Measurements from ENCODE around the gene SYT8.
"Not testable (repeated sequence)": the region's sequence is repeated elsewhere in the genome, so short reads cannot be mapped to it uniquely, and the experiment has no call there.

The SYT8 gene, protein sequence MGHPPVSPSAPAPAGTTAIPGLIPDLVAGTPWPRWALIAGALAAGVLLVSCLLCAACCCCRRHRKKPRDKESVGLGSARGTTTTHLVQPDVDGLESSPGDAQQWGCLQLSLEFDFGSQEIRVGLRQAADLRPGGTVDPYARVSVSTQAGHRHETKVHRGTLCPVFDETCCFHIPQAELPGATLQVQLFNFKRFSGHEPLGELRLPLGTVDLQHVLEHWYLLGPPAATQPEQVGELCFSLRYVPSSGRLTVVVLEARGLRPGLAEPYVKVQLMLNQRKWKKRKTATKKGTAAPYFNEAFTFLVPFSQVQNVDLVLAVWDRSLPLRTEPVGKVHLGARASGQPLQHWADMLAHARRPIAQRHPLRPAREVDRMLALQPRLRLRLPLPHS

DNA sequence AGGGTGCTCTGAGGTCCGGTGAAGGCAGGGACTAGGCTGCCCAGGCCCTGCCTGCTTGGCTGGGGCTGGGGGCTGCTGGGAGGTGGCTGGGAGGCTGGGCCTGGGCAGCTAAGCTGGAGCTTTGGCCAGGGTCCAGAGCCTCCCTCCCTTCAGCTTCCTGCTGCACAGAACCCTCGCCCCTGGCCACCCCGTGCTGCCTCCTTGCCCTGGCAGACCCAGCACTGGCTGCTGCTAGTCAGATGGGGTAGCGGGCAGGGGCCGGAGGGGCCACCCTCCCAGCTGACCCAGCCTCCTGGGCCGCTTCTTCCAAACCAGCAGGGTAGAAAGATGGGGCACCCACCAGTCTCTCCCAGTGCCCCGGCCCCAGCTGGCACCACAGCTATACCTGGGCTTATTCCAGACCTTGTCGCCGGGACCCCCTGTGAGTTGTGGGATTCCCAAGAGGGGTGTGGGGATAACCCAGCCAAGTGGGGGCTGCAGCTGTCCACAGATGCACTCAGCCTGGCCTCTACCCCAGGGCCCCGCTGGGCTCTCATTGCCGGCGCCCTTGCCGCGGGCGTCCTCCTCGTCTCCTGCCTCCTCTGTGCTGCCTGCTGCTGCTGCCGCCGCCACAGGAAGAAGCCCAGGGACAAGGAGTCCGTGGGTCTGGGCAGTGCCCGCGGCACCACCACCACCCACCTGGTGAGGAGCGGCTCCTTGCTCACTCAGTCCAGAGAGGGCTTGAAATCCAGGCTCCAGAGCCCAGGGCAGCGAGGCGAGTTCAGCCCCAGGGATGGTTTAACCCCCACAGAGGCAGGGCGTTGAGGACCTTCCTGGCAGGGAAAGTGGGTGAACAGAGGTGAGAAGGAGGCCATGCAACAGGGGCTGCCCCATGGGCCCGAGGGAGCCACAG is at the start of gene SYT8:
TSS of gene SYT8 (plus strand) at position 212 of the 892 bp plus-strand sequence. CDS start at position 328, 116 bp downstream.
- DNase-seq (ENCODE audit: low read depth in 2 of 3, low spot score in 2 of 3): no peak

DNA sequence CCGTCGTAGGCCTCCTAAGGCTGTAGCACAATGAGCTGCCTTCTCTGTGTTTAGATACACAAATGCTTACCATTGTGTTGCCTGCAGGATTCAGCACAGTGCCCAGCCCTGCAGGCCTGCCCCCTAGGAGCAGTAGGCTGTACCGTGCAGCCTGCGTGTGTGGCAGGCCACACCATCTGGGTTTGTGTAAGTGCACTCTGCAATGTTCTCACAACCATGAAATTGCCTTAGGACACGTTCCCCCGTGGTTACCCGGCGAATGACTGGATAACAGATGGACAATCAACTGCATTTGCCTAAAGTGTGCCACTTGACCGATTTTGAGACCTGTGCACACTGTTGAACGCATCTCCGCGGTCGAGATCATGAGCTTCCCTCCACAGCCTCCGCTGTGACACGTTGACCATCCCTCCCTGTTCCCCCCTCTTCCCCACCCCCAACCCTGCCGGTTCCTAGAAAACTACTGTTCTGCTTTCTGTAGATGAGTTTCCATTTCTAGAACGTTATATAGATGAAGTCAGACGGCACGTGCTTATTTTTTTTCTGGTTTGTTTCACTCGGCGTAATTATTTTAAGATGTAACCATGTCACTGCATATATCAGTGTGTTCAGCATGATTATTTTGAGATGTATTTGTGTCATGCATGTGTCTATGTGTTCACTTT is 48.9 kb upstream of the SYT8 start:
- no peak for DNase-seq (ENCODE audit: low read depth in 2 of 3, low spot score in 2 of 3)

DNA sequence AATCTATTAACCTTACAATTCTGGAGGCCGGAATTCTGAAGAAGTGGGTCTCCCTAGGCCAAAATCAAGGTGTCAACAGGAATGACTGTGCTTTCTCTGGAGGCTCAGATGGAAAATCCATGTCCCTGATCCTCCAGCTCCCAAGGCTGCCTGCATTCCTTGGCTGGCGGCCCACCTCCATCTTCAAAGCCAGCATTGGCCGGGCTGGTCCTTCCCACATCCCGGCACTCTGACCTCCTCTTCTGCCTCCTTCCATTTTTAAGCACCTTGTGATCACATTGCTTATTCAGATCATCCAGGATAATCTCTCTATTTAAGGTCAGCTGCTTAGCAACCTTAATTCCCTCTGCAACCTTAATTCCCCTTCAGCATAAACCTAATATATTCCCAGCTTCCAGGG is 48.3 kb upstream of the SYT8 start:
- no peak for DNase-seq (ENCODE audit: low read depth in 2 of 3, low spot score in 2 of 3)

DNA sequence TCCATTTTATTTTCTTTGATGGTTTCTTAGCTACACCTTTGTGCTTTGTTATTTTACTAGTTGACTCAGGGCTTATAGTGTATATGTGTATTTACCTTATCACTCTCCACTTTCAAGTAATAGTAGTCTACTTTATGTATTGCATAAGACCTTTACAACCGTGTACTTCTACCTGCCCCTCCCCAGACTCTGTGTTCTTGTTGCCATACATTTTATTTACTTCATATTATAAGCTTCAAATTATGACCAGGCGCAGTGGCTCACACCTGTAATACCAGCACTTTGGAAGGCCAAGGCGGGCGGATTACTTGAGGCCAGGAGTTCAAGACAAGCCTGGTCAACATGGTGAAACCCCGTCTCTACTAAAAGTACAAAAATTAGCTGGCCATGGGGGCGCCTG is 42.9 kb upstream of the SYT8 start:
- DNase-seq (ENCODE audit: low read depth in 2 of 3, low spot score in 2 of 3): no peak

DNA sequence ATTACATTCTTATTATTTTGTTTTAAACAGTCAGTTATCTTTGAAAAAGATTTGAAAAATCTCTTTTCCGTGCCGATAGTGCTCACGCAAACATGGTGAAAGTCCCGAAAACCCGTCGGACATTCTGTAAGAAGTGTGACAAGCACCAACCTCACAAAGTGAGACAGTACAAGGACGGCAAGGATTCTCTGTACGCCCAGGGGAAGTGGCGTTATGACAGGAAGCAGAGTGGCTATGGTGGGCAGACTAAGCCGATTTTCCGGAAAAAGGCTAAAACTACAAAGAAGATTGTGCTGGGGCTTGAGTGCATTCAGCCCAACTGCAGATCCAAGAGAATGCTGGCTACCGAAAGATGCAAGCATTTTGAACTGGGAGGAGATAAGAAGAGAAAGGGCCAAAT is 42.3 kb upstream of the SYT8 start:
- no peak for DNase-seq (ENCODE audit: low read depth in 2 of 3, low spot score in 2 of 3)

DNA sequence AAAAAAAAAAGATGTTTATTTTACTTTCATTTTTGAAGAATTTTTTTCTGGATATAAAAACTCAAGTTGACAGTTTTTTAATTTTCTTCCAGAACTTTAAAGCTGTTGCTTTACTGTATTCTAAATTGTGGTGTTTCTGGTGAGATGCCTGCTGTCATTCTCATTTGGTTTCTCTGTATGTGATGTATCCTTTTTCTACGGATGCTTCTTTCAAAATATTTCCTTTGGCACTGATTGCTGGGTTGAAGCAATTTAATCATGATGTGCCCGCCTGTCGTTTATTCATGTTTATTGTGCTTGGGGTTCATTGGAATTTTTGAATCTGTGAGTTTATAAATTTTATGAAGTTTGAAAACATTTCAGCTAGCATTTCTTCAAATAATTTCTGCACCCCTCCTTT is 41.7 kb upstream of the SYT8 start:
- no peak for DNase-seq (ENCODE audit: low read depth in 2 of 3, low spot score in 2 of 3)

DNA sequence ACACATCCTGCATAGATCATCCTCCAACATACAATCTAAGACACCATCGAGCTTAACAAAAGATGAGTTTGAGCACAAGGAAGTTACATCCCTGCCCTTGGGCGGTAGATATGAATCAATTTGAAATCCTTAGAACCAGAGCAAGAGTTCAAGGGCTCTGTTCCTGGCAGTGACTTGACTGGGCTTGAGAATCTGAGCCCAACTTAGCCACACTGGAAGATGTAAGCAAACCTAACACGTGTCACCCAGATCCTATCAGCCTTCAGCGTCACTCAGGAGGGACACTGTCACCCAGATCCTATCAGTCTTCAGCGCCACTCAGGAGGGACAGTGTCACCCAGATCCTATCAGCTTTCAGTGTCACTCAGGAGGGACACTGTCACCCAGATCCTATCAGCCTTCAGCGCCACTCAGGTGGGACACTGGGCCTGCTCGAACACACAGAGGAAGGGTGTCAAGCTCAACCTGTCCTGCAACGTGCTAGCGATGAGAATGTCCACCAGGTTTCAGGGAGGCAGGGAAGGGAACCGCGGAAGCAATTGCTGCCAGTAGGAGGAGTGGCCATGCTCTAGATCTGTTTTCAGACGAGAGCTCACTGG is 38.3 kb upstream of the SYT8 start:
- DNase-seq (ENCODE audit: low read depth in 2 of 3, low spot score in 2 of 3): no peak

DNA sequence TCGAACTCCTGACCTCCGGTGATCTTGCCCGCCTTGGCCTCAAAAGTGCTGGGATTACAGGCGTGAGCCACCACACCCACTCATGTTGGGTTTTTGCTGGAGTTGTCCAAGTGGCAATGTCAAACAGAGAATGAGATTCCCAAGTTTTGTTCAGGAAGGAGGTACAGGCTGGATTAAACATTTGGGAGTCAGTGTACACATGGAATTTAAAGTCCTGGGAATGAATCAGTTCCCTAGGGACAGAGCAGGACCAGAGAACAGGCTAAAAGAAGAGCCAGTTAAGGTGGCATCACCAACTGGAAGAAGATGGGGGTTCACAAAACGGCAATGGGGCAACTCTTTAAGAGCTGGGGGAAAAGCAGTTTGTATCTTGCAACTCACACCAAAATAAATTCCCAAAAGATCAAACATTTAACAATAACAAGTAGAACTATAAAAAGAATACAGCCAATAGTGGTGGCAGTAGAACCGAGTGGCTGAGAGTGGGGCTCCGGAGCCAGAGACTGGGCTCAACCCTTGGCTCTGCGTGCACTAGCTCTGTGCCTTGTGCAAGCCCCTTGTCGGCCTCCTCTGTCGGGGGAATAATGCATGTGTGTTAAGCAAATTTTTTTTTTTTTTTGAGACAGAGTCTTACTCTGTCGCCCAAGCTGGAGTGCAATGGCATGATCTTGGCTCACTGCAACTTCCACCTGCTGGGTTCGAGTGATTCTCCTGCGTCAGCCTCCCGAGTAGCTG is 37.2 kb upstream of the SYT8 start:
- no peak for DNase-seq (ENCODE audit: low read depth in 2 of 3, low spot score in 2 of 3)

DNA sequence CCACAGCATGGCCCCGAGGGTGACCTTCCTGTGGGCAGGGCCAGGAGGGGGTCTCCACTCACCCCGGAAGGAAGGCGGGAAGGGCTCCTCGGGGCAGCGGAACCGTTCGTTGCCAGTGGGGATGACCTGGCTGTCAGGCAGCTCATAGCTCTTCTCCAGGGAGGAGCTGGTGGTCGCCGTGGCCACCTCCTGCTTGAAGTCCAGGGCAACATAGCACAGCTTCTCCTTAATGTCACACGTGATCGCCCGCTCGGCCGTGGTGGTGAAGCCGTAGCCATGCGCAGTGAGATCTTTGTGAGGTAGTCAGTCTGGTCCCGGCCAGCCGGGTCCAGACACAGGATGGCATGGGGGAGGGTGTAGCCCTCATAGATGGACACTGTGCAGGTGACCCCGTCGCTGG is 31.5 kb upstream of the SYT8 start:
- no peak for DNase-seq (ENCODE audit: low read depth in 2 of 3, low spot score in 2 of 3)

DNA sequence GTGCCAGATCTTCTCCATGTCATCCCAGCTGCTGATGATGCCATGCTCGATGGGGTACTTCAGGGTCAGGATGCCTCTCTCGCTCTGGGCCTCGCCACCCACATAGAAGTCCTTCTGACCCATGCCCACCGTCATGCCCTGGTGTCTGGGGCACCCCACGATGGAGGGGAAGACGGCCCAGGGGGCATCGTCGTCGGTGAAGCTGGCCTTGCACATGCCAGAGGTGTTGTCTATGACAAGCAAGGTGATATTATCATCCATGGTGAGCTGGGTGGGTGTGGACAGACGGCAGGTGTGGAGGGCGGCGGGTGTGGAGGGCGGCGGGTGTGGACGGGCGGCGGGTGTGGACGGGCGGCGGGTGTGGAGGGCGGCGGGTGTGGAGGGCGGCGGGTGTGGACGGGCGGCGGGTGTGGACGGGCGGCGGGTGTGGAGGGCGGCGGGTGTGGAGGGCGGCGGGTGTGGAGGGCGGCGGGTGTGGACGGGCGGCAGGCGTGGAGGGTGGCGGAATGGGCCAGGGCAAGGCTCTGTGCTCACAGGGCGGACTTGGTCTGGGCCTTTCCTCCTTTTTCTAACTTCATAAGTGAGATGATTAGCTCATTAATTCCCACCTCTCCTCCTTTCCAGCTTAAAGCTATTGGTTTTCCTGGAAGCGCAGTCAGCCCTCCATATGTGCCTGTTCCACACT is 30.8 kb upstream of the SYT8 start:
- not testable (repeated sequence) for DNase-seq (ENCODE audit: low read depth in 2 of 3, low spot score in 2 of 3)

DNA sequence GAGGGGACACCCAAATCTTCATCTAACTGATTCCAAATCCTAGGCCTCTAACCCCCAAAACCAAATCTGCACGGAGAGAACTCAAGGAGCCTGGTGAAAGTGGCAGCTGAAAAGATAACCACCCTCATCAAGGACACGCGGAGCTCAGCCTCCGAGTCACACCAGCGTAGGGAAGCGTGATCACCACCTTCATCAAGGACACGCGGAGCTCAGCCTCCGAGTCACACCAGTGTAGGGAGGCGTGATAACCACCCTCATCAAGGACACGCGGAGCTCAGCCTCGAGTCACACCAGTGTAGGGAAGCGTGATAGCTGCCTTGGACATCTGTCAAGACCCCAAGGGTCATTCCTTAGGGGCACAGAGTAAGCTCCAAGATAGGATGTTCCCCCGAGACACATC is 29.3 kb upstream of the SYT8 start:
- DNase-seq (ENCODE audit: low read depth in 2 of 3, low spot score in 2 of 3): no peak

DNA sequence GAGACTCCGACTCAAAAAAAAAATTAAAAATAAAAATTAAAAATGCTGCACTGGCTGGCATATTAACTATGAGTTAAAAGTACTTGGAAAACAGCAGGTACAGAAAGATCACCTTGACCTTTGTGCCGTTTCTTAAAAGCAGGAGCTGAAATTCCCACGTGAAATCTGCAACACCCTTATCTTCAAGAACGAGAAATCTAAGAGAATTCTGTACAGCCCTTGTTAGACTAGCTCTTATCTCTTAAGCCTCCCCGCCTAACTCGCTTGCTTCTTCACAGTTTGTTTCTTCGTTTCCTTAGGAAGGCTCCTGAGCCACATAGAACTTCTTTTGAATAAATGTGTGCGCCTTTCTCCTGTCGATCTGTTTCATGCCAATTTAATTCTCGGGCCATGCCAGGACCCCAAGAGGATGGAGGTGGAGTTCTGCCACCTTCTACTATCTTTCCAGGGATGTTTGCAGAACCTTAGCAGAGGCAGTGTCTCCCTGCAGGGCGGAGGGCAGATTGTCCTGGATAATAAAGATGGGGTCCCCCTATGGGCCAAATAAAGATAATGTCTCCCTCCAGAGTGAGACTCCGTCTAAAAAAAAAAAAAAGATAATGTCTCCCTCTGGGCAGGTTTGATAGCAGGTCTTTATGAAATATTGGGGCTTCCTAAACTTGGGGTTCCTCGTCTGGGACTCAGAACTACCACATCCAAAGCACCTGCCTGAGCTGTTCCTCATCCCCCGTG is 27.4 kb upstream of the SYT8 start:
- DNase-seq (ENCODE audit: low read depth in 2 of 3, low spot score in 2 of 3): no peak

DNA sequence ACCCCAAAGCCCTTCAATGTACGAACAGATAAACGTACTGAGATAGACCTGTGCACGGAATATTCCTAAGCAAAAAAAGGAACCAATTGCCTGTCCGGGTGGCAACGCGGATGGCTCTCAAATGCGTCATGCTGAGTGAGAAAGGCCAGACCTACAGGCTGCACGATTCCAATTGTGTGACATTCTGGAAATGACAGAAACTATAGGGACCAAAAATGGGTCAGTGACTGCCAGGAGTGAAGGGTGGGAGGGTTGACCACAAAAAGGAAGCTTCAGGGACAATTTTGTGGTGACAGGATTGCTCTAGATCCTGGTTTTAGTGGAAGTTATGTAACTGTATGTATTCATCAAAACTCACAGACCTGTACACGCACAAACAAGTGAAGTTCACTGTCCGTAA is 24.0 kb upstream of the SYT8 start:
- no peak for DNase-seq (ENCODE audit: low read depth in 2 of 3, low spot score in 2 of 3)

DNA sequence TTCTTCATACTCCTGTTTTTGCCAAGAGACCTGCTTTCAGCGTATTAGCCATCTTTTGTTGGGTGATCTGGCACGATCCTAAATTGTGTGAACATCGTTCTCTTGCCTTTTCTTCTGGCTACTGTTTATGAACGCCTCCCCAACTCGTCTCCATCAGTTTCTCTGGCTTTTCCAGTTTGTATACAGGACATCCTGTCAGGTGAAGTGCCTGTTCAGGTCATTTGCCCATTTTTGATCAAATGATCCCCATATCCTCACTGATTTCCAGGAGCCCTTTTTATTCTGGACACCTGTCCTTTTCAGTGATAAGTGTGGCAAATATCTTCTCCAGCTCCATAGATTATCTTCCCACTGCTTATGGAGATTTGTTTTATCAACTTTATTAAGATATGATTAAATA is 22.5 kb upstream of the SYT8 start:
- DNase-seq (ENCODE audit: low read depth in 2 of 3, low spot score in 2 of 3): no peak

DNA sequence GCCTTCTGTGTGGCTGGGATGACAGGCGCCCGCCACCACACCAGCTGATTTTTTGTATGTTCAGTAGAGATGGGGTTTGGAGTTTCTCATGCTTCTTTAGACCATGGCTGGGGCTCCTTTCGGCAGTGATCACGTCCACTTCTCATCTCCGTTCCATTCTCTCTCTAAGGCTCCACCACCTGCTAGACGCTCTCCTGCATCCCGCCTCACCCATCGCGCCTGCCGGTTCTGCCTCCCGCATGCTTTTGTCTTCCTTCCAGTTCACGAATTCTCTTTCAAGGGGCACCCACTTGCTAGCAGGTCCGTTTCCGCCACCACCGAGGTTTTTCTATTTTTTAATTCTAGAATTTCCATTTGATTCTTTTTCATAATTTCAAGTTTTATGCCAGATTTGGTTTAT is 22.0 kb upstream of the SYT8 start:
- no peak for DNase-seq (ENCODE audit: low read depth in 2 of 3, low spot score in 2 of 3)

DNA sequence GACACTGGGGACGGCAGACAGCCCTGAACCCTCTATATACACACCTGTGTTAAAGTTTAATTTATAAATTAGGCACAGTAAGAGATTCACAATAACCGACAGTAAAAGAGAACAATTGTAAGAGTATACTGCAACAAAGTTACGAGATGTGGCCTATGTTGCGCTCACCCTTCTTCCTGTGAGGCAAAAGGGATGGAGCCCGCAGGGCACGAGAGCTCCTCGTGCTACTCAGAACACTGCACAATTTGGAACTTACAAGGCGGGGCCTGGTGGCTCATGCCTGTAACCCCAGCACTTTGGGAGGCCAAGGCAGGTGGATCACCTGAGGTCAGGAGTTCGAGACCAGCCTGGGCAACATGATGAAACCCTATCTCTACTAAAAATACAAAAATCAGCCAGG is 21.4 kb upstream of the SYT8 start:
- DNase-seq (ENCODE audit: low read depth in 2 of 3, low spot score in 2 of 3): not testable (repeated sequence)

DNA sequence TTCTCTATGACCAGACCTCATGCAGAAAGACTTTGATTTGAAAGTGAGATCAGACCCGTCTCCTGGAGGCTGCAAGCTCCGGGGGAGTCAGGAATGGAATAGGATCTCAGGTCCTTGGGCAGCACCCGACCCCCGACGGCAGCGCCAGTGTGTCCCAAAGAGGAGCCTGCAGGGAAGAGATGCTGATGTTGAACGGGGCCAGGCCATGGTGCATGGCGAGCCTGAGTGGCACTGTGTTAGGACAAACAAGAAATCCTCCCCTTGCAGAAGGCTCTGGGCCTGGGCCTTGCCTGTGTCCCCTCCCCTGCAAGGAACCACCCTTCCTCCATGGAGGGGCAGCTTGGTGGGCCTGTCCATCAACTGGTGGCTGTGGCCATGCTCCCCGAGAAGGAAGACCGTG is 20.1 kb upstream of the SYT8 start:
- no peak for DNase-seq (ENCODE audit: low read depth in 2 of 3, low spot score in 2 of 3)

DNA sequence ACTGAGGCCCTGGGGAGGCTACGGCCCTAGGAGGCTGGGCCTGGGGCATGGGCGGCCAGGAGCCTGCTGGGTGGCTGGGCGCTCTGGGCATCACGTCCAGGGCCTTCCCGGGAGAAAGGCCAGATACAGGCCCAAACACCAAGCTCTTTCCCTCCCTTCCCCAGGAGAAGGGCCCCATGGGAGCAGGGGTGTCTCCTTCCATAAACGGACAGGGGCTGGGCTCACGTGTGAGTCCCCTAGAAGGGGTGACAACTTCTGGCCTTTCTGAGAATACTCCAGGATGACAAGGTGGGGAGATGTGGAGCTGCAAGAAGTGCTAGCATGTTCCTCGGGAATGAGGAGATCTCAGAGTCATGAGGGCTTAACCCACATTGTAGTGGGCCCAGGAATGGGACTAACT is 19.5 kb upstream of the SYT8 start:
- no peak for DNase-seq (ENCODE audit: low read depth in 2 of 3, low spot score in 2 of 3)

DNA sequence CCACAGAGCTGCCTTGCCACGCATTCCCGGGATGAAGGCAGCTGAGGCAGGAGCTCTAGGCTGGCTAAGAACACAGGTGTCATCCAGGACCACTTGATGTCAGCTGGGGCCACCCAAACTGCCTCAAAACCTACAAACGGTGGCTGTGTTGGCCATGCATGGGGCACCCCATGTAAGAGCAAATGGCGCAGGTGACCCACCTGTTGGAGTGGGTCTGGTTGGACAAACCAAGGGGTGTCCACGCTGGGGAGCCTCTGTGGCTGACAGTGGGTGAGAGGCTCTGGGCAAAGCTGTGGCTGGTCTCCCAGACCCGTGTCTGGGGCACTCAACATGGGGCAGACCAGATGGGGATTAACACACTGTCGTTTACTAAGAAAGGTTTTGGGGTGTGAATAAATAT is 19.0 kb upstream of the SYT8 start:
- no peak for DNase-seq (ENCODE audit: low read depth in 2 of 3, low spot score in 2 of 3)

DNA sequence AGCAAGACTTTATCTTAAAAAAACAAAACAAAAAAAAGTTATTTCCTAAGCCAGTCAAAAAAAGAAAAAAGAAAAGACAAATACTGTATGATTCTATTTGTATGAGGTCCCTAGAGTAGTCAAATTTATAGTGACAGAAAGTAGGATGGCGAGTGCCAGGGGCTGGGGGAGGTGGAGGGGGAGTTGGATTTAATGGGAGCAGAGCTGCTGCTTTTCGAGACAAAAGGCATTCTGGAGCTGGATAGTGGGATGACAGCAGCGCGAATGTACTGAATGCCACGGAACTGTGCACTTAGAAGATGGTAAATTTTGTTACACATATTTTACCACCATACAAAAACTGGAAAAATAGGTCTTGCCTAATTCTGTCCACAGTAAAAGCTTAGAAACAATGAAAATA is 17.8 kb upstream of the SYT8 start:
- DNase-seq (ENCODE audit: low read depth in 2 of 3, low spot score in 2 of 3): no peak
